Activated naive CD4-positive, alpha-beta T cell treated with Interleukin-2 at 50 U/mL for 16 hours (primary cell): ENCODE results near the gene TMEM238.
"Not testable (repeated sequence)": the region's sequence is repeated elsewhere in the genome, so short reads cannot be mapped to it uniquely, and the experiment has no call there.

Experiments used
- DNase-seq: peaks from one replicate; pipeline ENCODE4 v3.0.0-alpha.2; 2020

Gene TMEM238

DNA sequence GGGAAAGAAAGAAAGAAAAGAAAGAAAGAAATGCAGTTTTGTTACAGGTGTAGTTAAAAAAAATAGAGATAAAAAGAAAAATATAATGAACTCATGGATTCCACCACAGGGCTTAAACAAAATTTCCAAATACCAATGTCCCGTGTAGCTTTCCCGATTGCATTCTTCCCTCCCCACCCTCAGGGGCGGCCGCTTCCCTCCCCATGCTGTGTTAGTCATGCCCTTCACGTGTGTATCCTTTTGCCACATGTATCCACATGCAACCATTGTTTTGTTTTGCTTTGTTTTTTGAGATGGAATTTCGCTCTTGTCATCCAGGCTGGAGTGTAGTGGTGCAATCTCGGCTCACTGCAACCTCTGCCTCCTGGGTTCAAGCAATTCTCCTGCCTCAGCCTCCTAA is 48.0 kb downstream of the TMEM238 start:
- DNase-seq, result no peak

DNA sequence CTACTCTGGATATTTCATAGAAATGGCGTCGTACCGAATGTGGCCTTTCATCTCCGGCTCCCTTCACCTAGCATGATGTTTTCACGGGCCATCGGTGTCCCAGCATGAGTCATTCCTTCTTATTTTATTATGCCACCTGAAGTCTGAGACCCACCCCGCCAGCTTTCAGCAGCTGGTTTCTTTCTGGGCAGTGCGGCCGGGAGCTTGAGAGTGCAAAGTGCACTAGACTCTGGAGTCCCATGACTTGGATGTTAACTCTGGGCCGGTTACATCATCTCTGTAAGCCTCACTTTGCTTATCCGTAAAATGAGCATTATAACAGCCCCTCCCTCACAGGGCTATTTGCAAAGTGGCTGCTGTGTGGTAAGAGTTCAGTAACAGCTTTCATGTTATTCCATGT is 50.2 kb downstream of the TMEM238 start:
- DNase-seq, result no peak

DNA sequence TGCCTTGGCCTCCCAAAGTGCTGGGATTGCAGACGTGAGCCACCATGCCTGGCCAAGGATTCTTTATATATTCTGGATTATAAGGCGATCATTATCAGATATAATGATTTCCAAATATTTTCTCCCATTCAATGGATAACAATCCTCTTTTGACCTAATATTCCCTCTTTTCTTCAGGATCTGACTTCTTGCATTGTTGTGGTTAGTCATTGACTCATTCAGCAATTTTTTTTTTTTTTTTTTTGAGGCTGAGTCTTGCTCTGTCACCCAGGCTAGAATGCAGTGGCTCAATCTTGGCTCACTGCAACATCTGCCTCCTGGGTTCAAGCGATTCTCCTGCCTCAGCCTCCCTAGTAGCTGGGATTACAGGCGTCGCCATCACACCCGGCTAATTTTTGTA is 54.3 kb downstream of the TMEM238 start:
- DNase-seq, result not testable (repeated sequence)
